Sigmoid colon (tissue), 7 donors: Measurements from ENCODE around the gene RHOXF2B. TPM values are rescaled to one million over a fixed set of nuclear protein-coding genes. Genes with fewer than 3 reads are reported as not detected.
A peak's percentile ranks its signal among the peaks of the same experiment; 100 is the strongest.
"Not testable (repeated sequence)": the region's sequence is repeated elsewhere in the genome, so short reads cannot be mapped to it uniquely, and the experiment has no call there.

Experiments
- DNase-seq: peaks from one replicate; pipeline ENCODE4 v3.0.0-alpha.2; 2019
- H3K27ac ChIP-seq, 4 donors: fragments of 200-600 bp; sonication (generic); one replicate each; pipeline ENCODE4 v1.5.1; 2016 to 2019; ENCODE audit warnings: mild to moderate bottlenecking in 1 of 4
- H3K27me3 ChIP-seq, 3 donors: fragments of 200-600 bp; sonication (generic); one replicate each; pipeline ENCODE4 v1.5.1; 2019; ENCODE audit warnings: mild to moderate bottlenecking in 1 of 3
- H3K36me3 ChIP-seq, 4 donors: fragments of 200-600 bp; sonication (generic); one replicate each; pipeline ENCODE4 v1.5.1; 2016 to 2019
- H3K4me1 ChIP-seq, 4 donors: fragments of 200-600 bp; sonication (generic); one replicate each; pipeline ENCODE4 v1.5.1; 2017 to 2019
- H3K4me3 ChIP-seq, 4 donors: fragments of 200-600 bp; sonication (generic); one replicate each; pipeline ENCODE4 v1.5.1; 2017 to 2019; ENCODE audit warnings: mild to moderate bottlenecking in 2 of 4, moderate library complexity in 1 of 4
- H3K9me3 ChIP-seq, 4 donors: fragments of 200-600 bp in 3 of 4; sonication (generic) in 3 of 4; one replicate each; pipeline versions ENCODE4 v1.5.1 to v1.6.1; 2013 to 2019
- EP300 ChIP-seq, 4 donors: sonication (generic); formaldehyde crosslinking; IDR thresholded peaks; one replicate each; pipeline ENCODE4 v1.6.1; 2017; ENCODE audit warnings: antibody characterized with exemption in 4 of 4
- POLR2A ChIP-seq, 2 donors: fragments of 450-650 bp; IDR thresholded peaks; one replicate each; pipeline ENCODE4 v1.6.1; 2016; ENCODE audit warnings: antibody characterized with exemption in 2 of 2, mild to moderate bottlenecking in 2 of 2, moderate library complexity in 2 of 2
- POLR2AphosphoS5 ChIP-seq, 4 donors: sonication (generic); formaldehyde crosslinking; IDR thresholded peaks; one replicate each; pipeline ENCODE4 v1.6.1; 2017; ENCODE audit warnings: antibody characterized with exemption in 4 of 4
- WGBS, 2 donors: extraction: QIAGEN DNeasy Blood & Tissue Kit; methylation state at CpG; one replicate each; pipeline ENCODE4 v1.1.7; 2013; 5-methylcytosine and 5-hydroxymethylcytosine counted together
- intact Hi-C: fragments of 100-400 bp; cut with DNase I; formaldehyde crosslinking; loops from one replicate; pipeline ENCODE4 v1.15.1; 2023
- polyA plus RNA-seq, 3 donors: library from polyadenylated mRNA; stranded (reverse); fragments of 200-250 nt; gene quantifications; one replicate each; pipeline ENCODE4 v1.2.3, GENCODE V29; 2013
- total RNA-seq, 4 donors: library from RNA; depleted of rRNA; stranded (reverse); fragments of >200 nt; gene quantifications; one replicate each; pipeline ENCODE4 v1.1.0, GENCODE V29; 2016
- TF ChIP-seq, protein P1 (sequence below), 4 experiments: fragments of 450-650 bp in 3 of 4; fragments of 200-600 bp in 1 of 4; IDR thresholded peaks; one replicate each; pipeline ENCODE4 v1.5.1; 2016 to 2019; ENCODE audit warnings: antibody characterized with exemption in 4 of 4, mild to moderate bottlenecking in 3 of 4, moderate library complexity in 2 of 4
- donor health status: healthy with polysubstance abuse.
- donor health status: Bipolar disorder and iron deficiency.
- donor health status: healthy.

Gene RHOXF2B
- total and polyA plus RNA-seq, 7 donors, result not detected

DNA sequence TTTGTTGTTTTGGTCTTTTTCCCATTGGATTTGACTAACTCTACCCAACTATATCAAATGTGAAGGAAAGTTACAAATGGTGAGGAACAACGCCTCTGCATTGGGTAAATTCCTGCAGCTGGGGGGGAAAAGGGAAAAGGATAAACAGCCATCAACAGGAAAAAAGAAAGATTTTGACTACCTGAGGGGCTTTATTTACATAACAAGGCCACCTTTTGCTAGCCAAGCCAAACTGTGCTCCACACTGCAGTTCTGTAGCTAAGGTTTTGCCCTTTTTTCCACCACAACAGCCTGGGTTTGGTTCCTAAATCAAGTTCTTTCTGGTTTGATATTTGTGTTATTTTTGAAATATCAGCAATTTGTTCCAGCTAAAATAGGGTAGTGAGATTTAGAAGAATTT, 40.8 kb downstream of the RHOXF2B start:
- Histone ChIP-seq H3K36me3 (no peaks in the 10 kb centered on the region), H3K4me3 (no peak overlapping the region), H3K27ac (no peak overlapping the region), H3K4me1 (no peaks in the 10 kb centered on the region), H3K9me3 (no peaks in the 10 kb centered on the region), H3K27me3 (no peaks in the 10 kb centered on the region)
- 89 to 95% methylated on average over 1 of the region's 1 CpG for WGBS, 2 donors
- TF ChIP-seq, protein P1, sequence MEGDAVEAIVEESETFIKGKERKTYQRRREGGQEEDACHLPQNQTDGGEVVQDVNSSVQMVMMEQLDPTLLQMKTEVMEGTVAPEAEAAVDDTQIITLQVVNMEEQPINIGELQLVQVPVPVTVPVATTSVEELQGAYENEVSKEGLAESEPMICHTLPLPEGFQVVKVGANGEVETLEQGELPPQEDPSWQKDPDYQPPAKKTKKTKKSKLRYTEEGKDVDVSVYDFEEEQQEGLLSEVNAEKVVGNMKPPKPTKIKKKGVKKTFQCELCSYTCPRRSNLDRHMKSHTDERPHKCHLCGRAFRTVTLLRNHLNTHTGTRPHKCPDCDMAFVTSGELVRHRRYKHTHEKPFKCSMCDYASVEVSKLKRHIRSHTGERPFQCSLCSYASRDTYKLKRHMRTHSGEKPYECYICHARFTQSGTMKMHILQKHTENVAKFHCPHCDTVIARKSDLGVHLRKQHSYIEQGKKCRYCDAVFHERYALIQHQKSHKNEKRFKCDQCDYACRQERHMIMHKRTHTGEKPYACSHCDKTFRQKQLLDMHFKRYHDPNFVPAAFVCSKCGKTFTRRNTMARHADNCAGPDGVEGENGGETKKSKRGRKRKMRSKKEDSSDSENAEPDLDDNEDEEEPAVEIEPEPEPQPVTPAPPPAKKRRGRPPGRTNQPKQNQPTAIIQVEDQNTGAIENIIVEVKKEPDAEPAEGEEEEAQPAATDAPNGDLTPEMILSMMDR (IDR thresholded peaks at IDR 0.05), result no peak
- no peak for TF ChIP-seq EP300 (IDR thresholded peaks at IDR 0.05)
- no peak for TF ChIP-seq POLR2AphosphoS5 (IDR thresholded peaks at IDR 0.05)
- no peak for TF ChIP-seq POLR2A (IDR thresholded peaks at IDR 0.05)
- intact Hi-C loops, result loop anchor here (10.0 kb wide), 1 partner anchor 178 kb away; no protein-coding TSS in a partner anchor
- DNase-seq, result no peak

DNA sequence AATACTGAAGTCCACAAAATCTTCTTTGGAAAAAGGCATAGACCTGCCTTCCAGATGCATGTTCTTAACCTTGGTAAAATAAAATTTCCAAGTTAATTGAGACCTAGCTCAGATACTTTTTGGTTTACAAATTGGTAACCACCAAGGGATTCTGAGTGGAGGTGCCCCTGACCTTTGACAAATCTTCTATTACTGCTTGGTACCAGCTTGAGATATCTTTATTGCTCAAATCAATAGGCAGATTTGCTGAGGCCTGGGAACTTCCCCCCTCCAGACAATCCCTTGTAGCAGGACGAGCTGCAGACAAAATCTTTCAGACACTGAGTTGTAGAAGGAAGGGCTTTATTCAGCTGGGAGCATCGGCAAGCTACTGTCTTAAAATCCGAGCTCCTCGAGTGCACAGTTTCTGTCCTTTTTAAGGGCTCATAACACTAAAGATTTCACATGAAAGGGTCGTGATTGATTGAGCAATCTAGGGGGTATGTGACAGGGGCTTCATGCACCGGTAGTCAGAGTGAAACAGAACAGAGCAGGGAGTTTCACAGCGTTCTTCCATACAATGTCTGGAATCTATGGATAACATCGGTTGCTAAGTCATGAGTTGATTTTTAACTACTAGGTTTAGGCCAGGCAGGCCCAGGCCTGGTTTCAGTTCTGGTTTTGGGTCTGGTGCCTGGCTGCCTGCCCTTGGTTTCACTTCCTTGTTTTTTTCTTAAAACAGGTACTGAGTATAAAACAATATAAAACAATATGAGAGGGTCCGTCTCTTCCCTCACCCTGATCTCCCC, 41.8 kb downstream of the RHOXF2B start:
- H3K4me3 ChIP-seq, H3K4me1 ChIP-seq, H3K27ac ChIP-seq, H3K36me3 ChIP-seq, H3K9me3 ChIP-seq, H3K27me3 ChIP-seq: not testable (repeated sequence)
- intact Hi-C loops, result loop anchor here (10.0 kb wide), 1 partner anchor 179 kb away; no protein-coding TSS in a partner anchor
- DNase-seq, result peak; percentile 61
- WGBS, 2 donors, result 64 to 69% methylated on average over 9 of the region's 9 CpGs

DNA sequence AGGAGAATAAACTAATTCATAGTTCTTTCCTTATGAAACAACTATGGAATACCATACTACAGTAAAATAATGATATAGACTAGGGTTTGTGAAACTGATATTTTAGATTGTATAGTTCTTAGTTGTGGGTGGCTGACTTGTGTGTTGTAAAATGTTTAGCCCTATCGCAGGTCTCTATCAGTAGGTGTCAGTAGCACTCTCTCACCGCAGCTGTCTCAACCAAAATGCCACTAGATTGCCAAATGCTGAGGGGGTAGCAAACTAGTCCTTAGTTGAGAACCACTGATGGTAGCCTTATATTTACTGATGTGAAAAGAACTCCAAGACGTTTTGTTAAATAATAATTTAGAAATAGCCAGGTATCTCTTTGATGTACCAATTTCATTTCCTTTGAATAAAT, 48.1 kb downstream of the RHOXF2B start:
- H3K27ac ChIP-seq, result no peak overlapping the region
- H3K36me3 ChIP-seq, result no peaks in the 10 kb centered on the region
- DNase-seq, result no peak
- H3K4me3 ChIP-seq, result no peak overlapping the region
- WGBS, 2 donors, result 16 to 43% methylated on average over 3 of the region's 3 CpGs
- no peaks in the 10 kb centered on the region for H3K9me3 ChIP-seq
- TF ChIP-seq, protein P1 (IDR thresholded peaks at IDR 0.05), result no peak
- TF ChIP-seq EP300 (IDR thresholded peaks at IDR 0.05) (no peak), POLR2AphosphoS5 (IDR thresholded peaks at IDR 0.05) (no peak), POLR2A (IDR thresholded peaks at IDR 0.05) (no peak)
- no peaks in the 10 kb centered on the region for H3K4me1 ChIP-seq
- no peaks in the 10 kb centered on the region for H3K27me3 ChIP-seq
- intact Hi-C loops, result no loop called here

DNA sequence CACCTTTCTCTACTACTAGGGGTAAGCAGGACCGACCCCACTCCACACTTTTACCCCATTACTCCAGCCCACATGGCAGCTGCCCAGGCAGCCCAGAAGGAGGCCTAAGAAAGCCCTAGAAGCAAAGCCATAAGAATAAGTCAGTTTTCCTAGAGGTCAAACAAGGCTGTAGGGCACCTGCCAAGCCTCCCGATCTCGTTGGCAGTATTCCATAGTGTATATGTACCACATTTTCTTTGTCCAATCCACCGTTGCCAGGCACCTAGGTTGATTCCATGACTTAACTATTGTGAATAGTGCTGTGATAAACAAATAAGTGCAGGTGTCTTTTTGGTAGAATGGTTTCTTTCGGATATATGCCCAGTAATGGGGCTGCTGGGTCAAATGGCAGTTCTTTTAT, 54.2 kb downstream of the RHOXF2B start:
- no peaks in the 10 kb centered on the region for H3K4me1 ChIP-seq
- H3K9me3 ChIP-seq, result no peaks in the 10 kb centered on the region
- WGBS, 2 donors, result 33 to 78% methylated on average over 5 of the region's 5 CpGs
- H3K27me3 ChIP-seq, result peaks cover 0 to 5% (median 0%) of the 10 kb centered on the region in 3 donors
- intact Hi-C loops, result no loop called here
- TF ChIP-seq POLR2AphosphoS5 (IDR thresholded peaks at IDR 0.05), result no peak
- TF ChIP-seq POLR2A (IDR thresholded peaks at IDR 0.05), result no peak
- TF ChIP-seq, protein P1 (IDR thresholded peaks at IDR 0.05), result no peak
- no peak for TF ChIP-seq EP300 (IDR thresholded peaks at IDR 0.05)
- H3K27ac ChIP-seq, result no peak overlapping the region
- no peak for DNase-seq
- H3K4me3 ChIP-seq, result no peak overlapping the region
- no peaks in the 10 kb centered on the region for H3K36me3 ChIP-seq

DNA sequence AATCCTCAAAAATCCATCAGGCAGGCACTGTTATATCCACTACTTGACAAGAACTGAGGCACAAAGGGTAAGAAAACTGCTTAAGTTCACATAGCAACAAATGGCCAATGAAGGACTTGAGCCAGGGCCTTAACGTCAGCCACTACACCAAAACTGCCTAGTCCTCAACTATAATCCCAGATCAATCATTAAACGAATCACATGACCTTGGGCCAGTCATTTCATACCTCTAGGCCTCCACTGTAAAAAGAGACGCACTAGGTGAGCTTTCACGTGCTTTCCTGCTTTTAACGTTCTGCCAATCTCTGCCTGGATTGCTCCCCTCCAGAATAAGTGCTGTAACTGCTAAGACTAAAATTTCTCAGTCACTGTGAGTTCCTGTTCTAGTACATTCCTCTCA, 54.7 kb downstream of the RHOXF2B start:
- peaks cover 0 to 10% (median 2%) of the 10 kb centered on the region in 3 donors for H3K27me3 ChIP-seq
- no peak for DNase-seq
- H3K4me3 ChIP-seq, result no peak overlapping the region
- no peak overlapping the region for H3K27ac ChIP-seq
- no peaks in the 10 kb centered on the region for H3K4me1 ChIP-seq
- WGBS, 2 donors, result 36 to 70% methylated on average over 5 of the region's 5 CpGs
- intact Hi-C loops, result no loop called here
- TF ChIP-seq EP300 (IDR thresholded peaks at IDR 0.05) (no peak), POLR2AphosphoS5 (IDR thresholded peaks at IDR 0.05) (no peak), POLR2A (IDR thresholded peaks at IDR 0.05) (no peak)
- TF ChIP-seq, protein P1 (IDR thresholded peaks at IDR 0.05), result no peak
- H3K36me3 ChIP-seq, result no peaks in the 10 kb centered on the region
- H3K9me3 ChIP-seq, result no peaks in the 10 kb centered on the region

Other genes with a start within 250 kb of the RHOXF2B start
- gene UPF3B, start 224.7 kb downstream of the RHOXF2B start, total RNA-seq, result 10 to 100 TPM in 2 of 4 donors, 1 to 10 TPM in 2; 6.5 to 11.4 (median 9.2) TPM
- gene UPF3B, start 224.7 kb downstream of the RHOXF2B start, polyA plus RNA-seq, result 10 to 100 TPM in 2 of 3 donors, 1 to 10 TPM in 1; 9.0 to 13.2 (median 12.7) TPM
- 10 to 100 TPM in 2 of 4 donors, 1 to 10 TPM in 2; 7.2 to 15.6 (median 9.6) TPM for gene RNF113A, start 206.0 kb downstream of the RHOXF2B start, total RNA-seq
- 10 to 100 TPM; 12.5 to 20.2 (median 14.4) TPM for gene RNF113A, start 206.0 kb downstream of the RHOXF2B start, polyA plus RNA-seq
- 100 to 1,000 TPM in 1 of 4 donors, 10 to 100 TPM in 3; 51.2 to 106 (median 76.3) TPM for gene NDUFA1, start 205.9 kb downstream of the RHOXF2B start, total RNA-seq
- gene NDUFA1, start 205.9 kb downstream of the RHOXF2B start, polyA plus RNA-seq, result 100 to 1,000 TPM; 144 to 412 (median 354) TPM
- not detected for gene AKAP14, start 181.8 kb downstream of the RHOXF2B start, total RNA-seq
- gene AKAP14, start 181.8 kb downstream of the RHOXF2B start, polyA plus RNA-seq, result not detected
- gene NKAP, start 133.9 kb downstream of the RHOXF2B start, total RNA-seq, result 1 to 10 TPM; 3.9 to 7.8 (median 5.5) TPM
- 1 to 10 TPM; 3.6 to 5.3 (median 3.9) TPM for gene NKAP, start 133.9 kb downstream of the RHOXF2B start, polyA plus RNA-seq
- gene RHOXF1, start 38.2 kb upstream of the RHOXF2B start, total RNA-seq, result 1 to 10 TPM in 2 of 4 donors, not detected in 2; 1.3 to 2.2 TPM
- gene RHOXF1, start 38.2 kb upstream of the RHOXF2B start, polyA plus RNA-seq, result not detected
- gene RHOXF2, start 80.9 kb upstream of the RHOXF2B start, total RNA-seq, result not detected
- gene RHOXF2, start 80.9 kb upstream of the RHOXF2B start, polyA plus RNA-seq, result not detected
- gene ZBTB33, start 173.1 kb upstream of the RHOXF2B start, total RNA-seq, result 10 to 100 TPM in 2 of 4 donors, 1 to 10 TPM in 2; 5.8 to 13.2 (median 9.8) TPM
- 1 to 10 TPM; 4.2 to 5.8 (median 5.8) TPM for gene ZBTB33, start 173.1 kb upstream of the RHOXF2B start, polyA plus RNA-seq
- gene TMEM255A, start 233.8 kb upstream of the RHOXF2B start, total RNA-seq, result 1 to 10 TPM; 1.5 to 5.9 (median 4.3) TPM
- 1 to 10 TPM in 2 of 3 donors, under 1 TPM in 1; 0.69 to 4.2 (median 1.8) TPM for gene TMEM255A, start 233.8 kb upstream of the RHOXF2B start, polyA plus RNA-seq